Measurements from ENCODE around the gene SSPN.

DNA sequence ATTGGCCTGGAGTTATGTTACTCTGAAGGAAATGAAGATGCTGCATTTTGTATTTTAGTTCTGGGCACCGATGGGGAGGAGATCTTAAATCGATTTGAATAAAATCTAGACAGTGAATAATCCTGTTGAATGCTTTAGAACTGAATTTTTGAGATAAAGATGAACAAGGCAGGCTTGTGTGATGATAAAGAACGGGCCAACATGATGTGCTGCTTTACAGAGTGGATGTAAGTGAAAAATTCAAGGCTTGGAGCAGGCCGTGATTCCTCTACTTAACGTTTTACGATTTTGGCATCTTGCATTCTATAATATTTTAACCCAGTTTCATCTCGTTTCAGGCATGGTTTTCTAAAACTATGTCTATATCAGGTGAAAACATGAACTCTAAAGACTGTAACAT lies 47.1 kb upstream of the SSPN start:
- TF ChIP-seq, protein P1, sequence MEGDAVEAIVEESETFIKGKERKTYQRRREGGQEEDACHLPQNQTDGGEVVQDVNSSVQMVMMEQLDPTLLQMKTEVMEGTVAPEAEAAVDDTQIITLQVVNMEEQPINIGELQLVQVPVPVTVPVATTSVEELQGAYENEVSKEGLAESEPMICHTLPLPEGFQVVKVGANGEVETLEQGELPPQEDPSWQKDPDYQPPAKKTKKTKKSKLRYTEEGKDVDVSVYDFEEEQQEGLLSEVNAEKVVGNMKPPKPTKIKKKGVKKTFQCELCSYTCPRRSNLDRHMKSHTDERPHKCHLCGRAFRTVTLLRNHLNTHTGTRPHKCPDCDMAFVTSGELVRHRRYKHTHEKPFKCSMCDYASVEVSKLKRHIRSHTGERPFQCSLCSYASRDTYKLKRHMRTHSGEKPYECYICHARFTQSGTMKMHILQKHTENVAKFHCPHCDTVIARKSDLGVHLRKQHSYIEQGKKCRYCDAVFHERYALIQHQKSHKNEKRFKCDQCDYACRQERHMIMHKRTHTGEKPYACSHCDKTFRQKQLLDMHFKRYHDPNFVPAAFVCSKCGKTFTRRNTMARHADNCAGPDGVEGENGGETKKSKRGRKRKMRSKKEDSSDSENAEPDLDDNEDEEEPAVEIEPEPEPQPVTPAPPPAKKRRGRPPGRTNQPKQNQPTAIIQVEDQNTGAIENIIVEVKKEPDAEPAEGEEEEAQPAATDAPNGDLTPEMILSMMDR (IDR thresholded peaks at IDR 0.05): no peak
- TF ChIP-seq POLR2AphosphoS5 (IDR thresholded peaks at IDR 0.05) (no peak), POLR2A (IDR thresholded peaks at IDR 0.05) (no peak)
